PC-9 (cell line): ENCODE results near the gene LANCL1.

Experiments used
- CTCF ChIP-seq: fragments of 200-600 bp; sonication (generic); conservative IDR thresholded peaks from 2 replicates; pipeline ENCODE4 v1.6.1; 2017; ENCODE audit warnings: mixed run types, antibody characterized with exemption, mild to moderate bottlenecking, moderate library complexity
- EZH2 ChIP-seq: fragments of 200-600 bp; sonication (generic); IDR thresholded peaks from 2 replicates; pipeline ENCODE4 v1.8.0; 2017; ENCODE audit warnings: antibody characterized with exemption, low read depth

- TF ChIP-seq CTCF (no peak), EZH2 (no peak)
Observed at GRCh38 chr2:210459880-210460279, 16.7 kb downstream of the LANCL1 start.
